NCI-H1105 treated with DMSO at 0.1 percent for 48 hours (cell line): ENCODE results near the gene NT5DC2.

Experiments used
- DNase-seq: peaks from one replicate; lab custom pipeline; 2025; lab: John Stamatoyannopoulos, UW

Gene NT5DC2

DNA sequence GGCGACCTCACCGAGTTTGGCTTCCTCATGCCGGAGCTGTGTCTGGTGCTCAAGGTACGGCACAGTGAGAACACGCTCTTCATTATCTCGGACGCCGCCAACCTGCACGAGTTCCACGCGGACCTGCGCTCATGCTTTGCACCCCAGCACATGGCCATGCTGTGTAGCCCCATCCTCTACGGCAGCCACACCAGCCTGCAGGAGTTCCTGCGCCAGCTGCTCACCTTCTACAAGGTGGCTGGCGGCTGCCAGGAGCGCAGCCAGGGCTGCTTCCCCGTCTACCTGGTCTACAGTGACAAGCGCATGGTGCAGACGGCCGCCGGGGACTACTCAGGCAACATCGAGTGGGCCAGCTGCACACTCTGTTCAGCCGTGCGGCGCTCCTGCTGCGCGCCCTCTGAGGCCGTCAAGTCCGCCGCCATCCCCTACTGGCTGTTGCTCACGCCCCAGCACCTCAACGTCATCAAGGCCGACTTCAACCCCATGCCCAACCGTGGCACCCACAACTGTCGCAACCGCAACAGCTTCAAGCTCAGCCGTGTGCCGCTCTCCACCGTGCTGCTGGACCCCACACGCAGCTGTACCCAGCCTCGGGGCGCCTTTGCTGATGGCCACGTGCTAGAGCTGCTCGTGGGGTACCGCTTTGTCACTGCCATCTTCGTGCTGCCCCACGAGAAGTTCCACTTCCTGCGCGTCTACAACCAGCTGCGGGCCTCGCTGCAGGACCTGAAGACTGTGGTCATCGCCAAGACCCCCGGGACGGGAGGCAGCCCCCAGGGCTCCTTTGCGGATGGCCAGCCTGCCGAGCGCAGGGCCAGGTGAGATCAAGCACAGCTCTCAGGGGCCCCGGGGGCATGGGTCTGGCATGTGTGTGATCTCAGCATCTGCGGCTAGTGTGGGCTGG is 45.6 kb downstream of the NT5DC2 start:
- DNase-seq: no peak

DNA sequence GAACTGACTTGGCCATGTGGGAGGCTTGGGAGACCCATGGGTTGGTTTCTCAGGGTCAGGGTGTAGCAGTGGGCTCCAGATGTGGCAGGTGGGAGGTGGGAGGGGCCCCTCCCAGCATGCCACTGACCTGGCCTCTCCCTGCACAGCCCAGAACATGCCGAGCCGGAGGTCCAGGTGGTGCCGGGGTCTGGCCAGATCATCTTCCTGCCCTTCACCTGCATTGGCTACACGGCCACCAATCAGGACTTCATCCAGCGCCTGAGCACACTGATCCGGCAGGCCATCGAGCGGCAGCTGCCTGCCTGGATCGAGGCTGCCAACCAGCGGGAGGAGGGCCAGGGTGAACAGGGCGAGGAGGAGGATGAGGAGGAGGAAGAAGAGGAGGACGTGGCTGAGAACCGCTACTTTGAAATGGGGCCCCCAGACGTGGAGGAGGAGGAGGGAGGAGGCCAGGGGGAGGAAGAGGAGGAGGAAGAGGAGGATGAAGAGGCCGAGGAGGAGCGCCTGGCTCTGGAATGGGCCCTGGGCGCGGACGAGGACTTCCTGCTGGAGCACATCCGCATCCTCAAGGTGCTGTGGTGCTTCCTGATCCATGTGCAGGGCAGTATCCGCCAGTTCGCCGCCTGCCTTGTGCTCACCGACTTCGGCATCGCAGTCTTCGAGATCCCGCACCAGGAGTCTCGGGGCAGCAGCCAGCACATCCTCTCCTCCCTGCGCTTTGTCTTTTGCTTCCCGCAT is 46.4 kb downstream of the NT5DC2 start:
- no peak for DNase-seq

DNA sequence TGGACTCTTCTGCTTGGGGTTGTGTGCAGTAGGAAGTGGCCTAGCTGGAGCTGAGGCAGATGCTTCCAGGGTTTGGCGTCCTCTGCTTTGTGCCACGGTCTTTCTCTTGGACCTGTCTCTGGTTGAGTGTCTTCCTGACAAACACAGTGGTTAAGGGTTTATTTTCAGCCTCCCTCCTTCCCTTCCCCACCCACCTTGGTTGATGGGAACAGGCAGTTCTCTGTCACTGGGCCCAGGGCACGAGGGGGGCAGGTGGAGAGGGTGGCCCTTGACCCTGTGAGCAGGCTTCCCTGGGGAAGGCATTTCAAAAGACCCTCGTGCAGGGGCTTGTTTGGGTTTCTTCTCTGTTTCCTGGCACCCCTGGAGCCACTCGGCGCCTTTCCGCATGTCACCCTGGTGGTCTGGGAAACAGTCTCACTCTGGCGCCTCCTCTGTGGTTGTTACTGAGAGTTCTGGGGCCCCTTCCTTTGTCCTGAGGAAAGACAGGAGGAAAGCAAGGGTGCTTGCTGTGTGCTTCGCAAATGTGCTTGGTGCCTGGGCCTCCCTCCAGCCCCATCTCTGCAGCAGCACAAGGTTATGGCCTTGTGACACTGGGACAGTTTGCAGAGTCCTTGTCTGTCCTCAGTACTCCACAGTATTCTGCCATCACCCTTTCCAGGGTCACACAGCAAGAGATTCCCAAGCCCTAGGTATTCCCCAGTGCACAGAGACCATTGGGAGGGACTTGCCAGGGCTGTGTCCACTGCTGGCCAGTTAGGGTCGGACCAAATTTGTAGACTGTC is 48.8 kb downstream of the NT5DC2 start:
- DNase-seq: no peak

DNA sequence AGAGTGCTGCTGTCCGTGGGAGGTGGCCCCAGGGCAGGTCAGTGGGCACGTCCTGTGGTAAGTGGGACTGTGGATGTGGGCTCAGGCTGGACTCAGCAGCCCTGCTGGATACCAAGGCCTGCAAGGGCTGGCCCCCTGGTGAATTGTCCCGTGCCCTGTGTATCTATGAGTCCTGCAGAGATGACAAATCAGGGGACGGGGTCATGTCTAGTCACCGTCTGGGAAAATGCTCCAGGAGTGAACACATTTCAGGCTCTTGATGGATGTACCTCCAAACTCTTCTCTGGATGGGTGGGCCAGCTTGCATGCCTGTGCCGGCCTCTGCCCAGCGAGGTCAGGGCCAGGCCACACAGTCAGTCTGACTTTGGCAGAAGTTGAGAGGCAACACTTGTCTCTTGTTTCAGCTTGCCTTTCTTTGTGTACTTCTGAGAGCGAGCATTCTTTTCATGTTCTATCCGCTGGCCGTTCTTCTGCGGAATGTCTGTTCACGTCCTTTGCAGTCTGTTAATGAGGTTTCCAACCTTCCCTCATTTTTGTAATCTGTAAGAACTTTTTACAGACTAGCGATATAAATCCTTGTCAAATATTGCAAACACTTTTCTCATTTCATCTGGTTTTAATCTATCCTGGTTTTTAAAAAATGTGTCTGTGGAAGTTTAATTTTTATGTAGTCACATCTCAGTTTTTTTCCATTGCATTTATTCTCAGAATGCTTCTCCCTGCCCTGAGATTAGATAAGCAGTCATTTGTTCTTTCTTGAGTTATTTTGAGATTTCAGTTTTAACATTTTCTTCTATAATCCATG is 49.9 kb downstream of the NT5DC2 start:
- no peak for DNase-seq

DNA sequence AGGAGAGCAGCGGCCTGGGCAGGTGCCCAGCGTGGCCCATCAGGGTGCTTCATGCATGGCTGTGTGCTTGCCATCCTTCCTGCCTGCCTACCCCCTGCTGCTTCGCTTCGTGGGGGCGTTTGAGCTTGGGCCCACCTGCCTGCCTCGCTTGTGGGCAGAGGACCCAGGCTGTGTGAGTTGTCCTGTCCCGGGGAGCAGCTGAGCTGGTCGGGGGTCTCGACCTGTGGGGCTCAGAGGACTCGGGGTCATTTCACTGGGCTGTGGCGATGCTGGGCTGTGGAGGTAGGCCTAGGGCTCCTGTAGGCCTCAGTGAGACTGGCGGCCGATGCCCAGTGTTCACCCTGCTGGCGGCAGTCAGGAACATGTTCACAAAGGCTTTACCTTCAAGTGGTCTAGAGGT is 50.6 kb downstream of the NT5DC2 start:
- DNase-seq: no peak

DNA sequence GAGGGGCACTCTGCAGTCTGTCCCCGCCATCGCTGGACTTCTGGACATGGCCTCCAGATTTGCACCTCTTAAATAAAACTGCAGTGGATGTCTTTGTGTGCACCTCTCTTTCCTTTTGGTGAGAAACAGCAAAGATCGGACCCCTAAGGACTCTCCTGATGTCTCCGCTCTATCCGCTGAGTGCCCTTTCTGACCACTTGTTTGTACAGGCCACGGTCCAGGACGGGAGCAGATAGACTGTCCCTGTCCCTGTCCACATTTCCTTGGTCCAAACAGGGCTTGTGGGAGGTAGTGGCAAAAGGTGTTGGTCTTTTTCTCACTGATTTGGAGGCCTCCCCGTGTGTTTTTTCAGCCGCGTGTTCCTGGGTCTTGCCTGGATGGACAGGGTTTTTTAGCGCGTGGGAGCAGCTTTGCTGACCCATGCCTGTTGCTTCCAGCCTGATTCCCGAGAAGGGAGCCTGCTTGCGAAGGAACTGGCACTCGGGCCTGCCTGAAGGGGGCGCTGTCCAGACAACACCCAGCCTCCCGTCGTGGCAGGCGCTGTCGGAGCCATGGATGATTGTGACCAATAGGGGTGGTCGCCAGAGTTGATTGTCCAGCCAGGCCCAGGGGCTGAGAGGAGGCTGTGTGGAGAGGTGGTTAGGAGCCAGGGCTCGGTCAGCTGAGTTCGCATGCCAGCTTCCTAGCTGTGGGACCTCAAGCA is 51.7 kb downstream of the NT5DC2 start:
- no peak for DNase-seq

DNA sequence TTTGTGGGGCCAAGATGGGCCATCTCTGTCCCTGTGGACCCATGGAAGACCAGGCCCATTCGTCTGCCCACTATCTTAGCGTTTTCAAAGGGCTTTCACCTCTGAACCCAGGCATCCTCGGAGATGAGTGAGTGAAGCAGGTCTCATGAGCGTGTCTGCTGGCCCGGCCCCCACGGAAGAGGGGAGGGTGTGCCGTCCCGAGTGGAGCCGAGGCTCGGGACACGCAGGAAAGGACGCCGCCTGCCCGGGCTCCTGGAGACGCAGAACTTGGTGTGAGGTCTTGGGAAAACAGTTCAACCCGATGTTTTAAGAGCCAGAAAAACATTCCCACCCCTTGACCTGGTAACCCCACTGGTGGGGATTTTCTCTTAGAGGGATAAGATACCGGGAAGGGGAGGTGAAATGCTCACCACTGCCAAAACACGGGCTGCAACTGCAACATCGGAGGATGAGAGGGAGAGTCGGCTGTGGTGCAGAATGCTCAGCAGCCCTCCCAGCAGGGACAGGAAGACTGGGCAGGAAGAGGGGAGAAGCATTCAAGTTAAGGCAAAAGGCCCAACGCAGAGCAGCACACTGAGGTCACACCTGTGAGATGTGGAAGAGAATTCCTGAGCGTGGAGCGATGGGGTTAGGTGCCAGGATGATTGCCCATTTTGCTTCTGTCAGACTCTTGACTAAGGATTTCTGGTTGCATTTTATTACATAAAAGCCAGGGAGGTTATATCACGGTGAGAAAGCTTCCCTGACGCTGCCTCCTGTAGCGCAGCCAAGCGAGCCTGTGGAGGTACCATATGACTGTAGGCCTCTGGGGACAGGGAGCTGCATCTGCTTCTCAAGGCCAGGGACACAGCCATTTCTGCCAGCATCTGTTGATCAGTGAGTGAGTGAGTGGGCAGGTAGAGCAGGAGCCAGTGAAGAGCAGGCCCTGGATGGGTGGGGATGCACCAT is 52.6 kb downstream of the NT5DC2 start:
- DNase-seq: no peak

DNA sequence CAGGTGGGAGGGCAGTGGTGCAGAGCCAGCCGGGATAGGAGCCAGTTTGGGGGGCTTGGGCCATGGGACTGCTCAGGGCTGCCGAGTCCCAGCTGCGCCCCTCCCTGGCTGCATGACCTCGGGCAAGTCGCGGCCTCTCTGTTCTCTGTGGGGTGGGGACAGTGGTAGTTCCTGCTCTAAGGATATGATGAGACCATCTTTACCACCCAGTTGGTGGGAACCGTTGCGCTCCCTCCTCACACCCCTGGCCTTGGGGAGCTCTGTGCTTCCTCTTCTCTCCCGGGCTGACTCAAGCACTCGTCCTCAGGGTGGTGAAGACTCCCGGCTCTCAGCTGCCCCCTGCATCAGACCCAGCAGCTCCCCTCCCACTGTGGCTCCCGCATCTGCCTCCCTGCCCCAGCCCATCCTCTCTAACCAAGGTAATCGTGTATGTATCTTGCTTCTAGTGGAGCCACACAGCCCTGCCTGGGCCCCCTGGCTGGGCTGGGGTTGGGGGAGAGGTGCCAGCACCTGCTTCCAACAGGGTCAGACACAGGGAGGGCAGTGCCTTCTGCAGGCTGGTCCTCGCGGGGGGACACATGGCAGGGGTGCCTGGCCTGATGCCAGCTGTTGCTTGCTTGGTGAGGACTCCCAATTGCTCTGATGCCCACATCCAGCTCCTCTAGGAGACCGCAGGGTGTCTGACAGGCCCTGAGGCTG is 53.6 kb downstream of the NT5DC2 start:
- no peak for DNase-seq

DNA sequence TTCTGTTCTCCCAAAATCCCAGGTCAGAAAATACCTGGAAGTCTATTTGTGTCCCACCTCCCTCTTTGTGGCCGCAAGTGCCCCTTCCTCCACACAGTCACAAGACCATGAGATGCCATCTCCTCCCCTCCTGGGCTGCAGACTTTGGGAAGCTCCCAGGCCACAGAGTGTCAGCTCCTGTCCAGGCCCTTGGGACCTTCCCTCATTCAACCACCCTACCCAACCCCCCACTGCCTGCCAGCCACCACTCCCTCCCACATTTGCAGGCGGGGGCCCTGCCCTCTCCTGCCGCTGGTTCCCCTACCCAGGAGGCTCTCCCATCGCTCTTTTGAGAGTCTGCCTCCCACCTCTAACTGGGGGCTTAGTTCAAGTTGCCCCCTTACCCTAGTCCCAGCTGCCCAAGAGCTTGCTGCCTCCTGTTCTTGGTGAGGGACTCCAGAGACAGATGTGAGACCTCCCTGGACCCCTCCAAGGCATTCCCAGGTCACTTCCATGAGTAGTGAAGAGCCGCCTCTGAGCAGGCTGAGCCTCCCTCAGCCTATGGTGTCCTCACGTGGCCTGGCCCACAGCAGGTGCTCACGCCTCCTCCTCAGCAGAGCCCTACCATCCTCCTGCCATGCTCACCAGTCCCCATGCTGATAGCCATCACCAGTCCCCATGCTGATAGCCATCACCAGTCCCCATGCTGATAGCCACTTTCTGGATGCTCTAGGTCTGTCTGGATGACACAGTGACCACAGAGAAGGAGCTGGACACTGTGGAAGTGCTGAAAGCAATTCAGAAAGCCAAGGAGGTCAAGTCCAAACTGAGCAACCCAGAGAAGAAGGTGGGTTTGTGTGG is 54.4 kb downstream of the NT5DC2 start:
- DNase-seq: no peak

DNA sequence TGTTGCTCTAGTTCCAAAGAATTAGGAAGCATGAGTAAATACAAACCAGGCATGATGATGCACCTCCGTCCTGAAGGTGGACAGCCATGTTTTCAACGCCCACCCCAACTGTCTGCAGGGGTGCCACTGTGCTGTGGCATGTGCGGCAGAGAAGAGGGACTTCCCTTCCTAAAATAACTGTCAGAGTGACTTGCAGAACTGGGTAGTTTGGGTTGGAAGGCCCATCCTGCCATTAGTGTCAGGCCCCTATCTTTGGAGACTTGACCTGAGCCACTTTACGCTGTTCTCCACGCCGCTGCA is 55.9 kb downstream of the NT5DC2 start:
- DNase-seq: no peak

DNA sequence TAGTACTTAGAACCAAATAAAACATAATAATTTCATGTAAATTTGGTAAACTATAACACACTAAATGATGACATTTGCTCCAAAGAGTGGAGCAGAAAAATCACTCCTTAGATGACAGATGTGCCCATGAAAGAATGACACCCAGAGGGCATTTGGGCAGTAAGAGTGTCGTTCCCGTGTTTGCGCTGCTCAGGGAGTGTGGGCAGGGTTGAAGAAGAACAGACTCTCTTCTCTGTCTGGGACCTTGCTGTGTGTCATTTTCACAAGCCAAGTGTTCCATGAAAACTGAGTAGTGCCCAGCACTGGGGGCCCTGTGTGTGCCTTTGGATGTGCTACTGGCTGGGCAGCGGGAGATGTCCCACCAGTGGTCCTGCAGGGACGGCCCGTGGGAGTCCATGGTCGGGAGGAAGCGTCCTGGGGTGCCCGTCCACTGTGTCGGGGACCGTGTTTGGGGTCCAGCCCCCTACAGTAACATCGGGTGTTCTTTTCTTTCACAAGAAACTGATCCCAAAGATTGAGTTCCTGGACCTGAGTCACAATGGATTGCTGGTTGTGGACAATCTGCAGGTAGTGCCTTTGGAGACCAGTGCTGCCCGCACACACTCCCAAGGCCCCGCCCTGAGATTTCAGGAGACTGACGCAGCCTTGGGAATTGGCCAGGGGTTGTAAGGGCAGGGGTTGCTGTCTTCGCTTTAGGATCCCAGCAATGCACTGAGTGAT is 56.4 kb downstream of the NT5DC2 start:
- no peak for DNase-seq
